Heart left ventricle (tissue), 16 donors: ENCODE data around the gene CCDC77. TPM values are rescaled to one million over a fixed set of nuclear protein-coding genes. Genes with fewer than 3 reads are reported as not detected.
A peak's percentile ranks its signal among the peaks of the same experiment; 100 is the strongest.

Experiments
- ATAC-seq, 4 donors: fragments of 200-7000 bp; cut with Tn5 transposase; one replicate each; pipeline ENCODE4 v1.9.1; 2020 to 2022; ENCODE audit warnings: moderate library complexity in 4 of 4, mild to moderate bottlenecking in 3 of 4, moderate number of reproducible peaks in 1 of 4
- DNase-seq, 5 donors: peaks; one replicate each; pipeline ENCODE4 v3.0.0-alpha.2; 2020
- H3K27ac ChIP-seq, 12 donors: fragments of 200-600 bp; sonication (generic) in 4 of 12; one replicate each; pipeline versions ENCODE4 v1.5.0 to v1.8.0; 2016 to 2022; ENCODE audit warnings: mild to moderate bottlenecking in 2 of 12
- H3K27me3 ChIP-seq, 9 donors: fragments of 200-600 bp; sonication (generic) in 2 of 9; one replicate each; pipeline versions ENCODE4 v1.5.1 to v1.8.0; 2016 to 2022; ENCODE audit warnings: mild to moderate bottlenecking in 3 of 9
- H3K36me3 ChIP-seq, 9 donors: fragments of 200-600 bp; sonication (generic) in 2 of 9; one replicate each; pipeline versions ENCODE4 v1.5.0 to v1.8.0; 2018 to 2022; ENCODE audit warnings: mild to moderate bottlenecking in 2 of 9
- H3K4me1 ChIP-seq, 12 donors: fragments of 200-600 bp; sonication (generic) in 4 of 12; one replicate each; pipeline versions ENCODE4 v1.5.0 to v1.8.0; 2016 to 2022; ENCODE audit warnings: mild to moderate bottlenecking in 3 of 12
- H3K4me3 ChIP-seq, 12 donors: fragments of 200-600 bp; sonication (generic) in 4 of 12; one replicate each; pipeline versions ENCODE4 v1.5.0 to v1.8.0; 2017 to 2022; ENCODE audit warnings: mild to moderate bottlenecking in 9 of 12, moderate library complexity in 4 of 12
- H3K9me3 ChIP-seq, 12 donors: fragments of 200-600 bp; sonication (generic) in 4 of 12; one replicate each; pipeline versions ENCODE4 v1.5.0 to v1.8.0; 2016 to 2022; ENCODE audit warnings: mild to moderate bottlenecking in 1 of 12
- POLR2A ChIP-seq, 2 donors: fragments of 450-650 bp; IDR thresholded peaks; one replicate each; pipeline ENCODE4 v1.6.1; 2017; ENCODE audit warnings: antibody characterized with exemption in 2 of 2, mild to moderate bottlenecking in 2 of 2, moderate library complexity in 2 of 2
- WGBS, 4 donors: extraction: QIAGEN DNeasy Blood & Tissue Kit in 2 of 4; methylation state at CpG; one replicate each; pipeline versions ENCODE4 v1.1.5 to v1.1.7; 2013 to 2018; 5-methylcytosine and 5-hydroxymethylcytosine counted together
- intact Hi-C, 10 donors: fragments of 100-400 bp; cut with DNase I; formaldehyde crosslinking; loops; one replicate each; pipeline versions ENCODE4 v1.11.1 to v1.14.2; 2022
- polyA plus RNA-seq, 2 donors: library from polyadenylated mRNA; stranded (reverse); fragments of 200-250 nt; gene quantifications; one replicate each; pipeline ENCODE4 v1.2.3, GENCODE V29; 2013
- total RNA-seq, 9 donors: library from RNA; depleted of rRNA in 2 of 9; stranded (reverse); fragments of >200 nt in 2 of 9; fragmentation: NEBNext Ultra II Directional in 3 of 9; extraction: Animal tissue kit (Norgen Biotek cat#: 25700) in 3 of 9; gene quantifications; one replicate each; pipeline versions ENCODE4 v1.1.0 to v1.2.4, GENCODE V29; 2016 to 2023
- TF ChIP-seq, protein P1 (sequence below), 12 donors: fragments of 200-600 bp; sonication (generic) in 4 of 12; IDR thresholded peaks; one replicate each; pipeline versions ENCODE4 v1.5.0 to v1.8.0; 2018 to 2022; ENCODE audit warnings: antibody characterized with exemption in 12 of 12, mild to moderate bottlenecking in 5 of 12
- donor health status: ischemic (EF 13 %, LVEDD 7.1; RV severe dilation, severe dysfunction).
- donor health status: healthy with polysubstance abuse.
- donor health status: DM: no; HTN: yes; CAD: no.
- donor health status: DM: no; HTN: no; CAD: no.
- donor health status: ischemic (EF 25% LVEDD 6.9; RV normal size, moderate dysfunction).
- donor health status: ischemic (EF 25% LVEDD 5.7; RV mildly dilated, moderate dysfunction).
- donor health status: healthy.
- donor health status: DM: yes; HTN: yes; CAD: no.
- donor health status: ischemic (EF 35%, LVEDD 5.7; RV mildly dilated, moderate dysfunction).
- donor health status: nonischemic (EF 11% LVEDD 7.7; RV severe dilation, severe dysfunction).
- donor health status: DM: yes; HTN: yes; CAD: no.
- donor health status: PGD.
- donor health status: ischemic (EF 29% LVEDD 5.4; RV normal size, mild dysfunction).
- donor health status: nonischemic (EF 23%, LVEDD 6.1; RV moderate dilation, normal function).

Gene CCDC77
- total and polyA plus RNA-seq, 11 donors, result 1.3 to 4.6 (median 2.9) TPM

DNA sequence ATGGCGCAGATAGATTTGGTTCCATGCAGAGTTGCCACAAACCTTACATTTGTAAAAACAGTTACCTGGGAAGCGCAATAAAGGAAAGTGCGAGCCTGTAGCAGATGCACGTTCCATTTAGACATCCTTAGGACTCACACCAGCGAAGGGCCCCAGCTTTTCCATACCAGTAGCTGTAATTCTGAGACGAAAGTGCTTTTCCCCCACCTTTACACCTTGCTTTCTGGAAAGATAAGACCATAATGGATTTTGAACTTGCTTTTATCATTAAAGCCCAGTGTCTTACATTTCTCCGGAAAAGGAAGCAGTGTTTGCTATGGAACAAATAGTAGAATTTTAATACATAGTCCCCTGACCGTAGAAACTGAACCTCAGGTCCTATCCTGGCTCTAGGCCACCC, 616 bp upstream of the CCDC77 start:
- Histone ChIP-seq H3K36me3 (no peaks in the 10 kb centered on the region), H3K9me3 (no peaks in the 10 kb centered on the region), H3K4me1 (peaks cover 0 to 17% (median 8%) of the 10 kb centered on the region in 12 donors), H3K4me3 (peak overlapping the region; percentile 5 to 83 (median 70)), H3K27ac (peak overlapping the region in 7 of 12 donors; percentile 11 to 82 (median 75)), H3K27me3 (no peaks in the 10 kb centered on the region)
- no peak for DNase-seq
- intact Hi-C loops, result no loop called here
- no peak for ATAC-seq
- no peak for TF ChIP-seq POLR2A (IDR thresholded peaks at IDR 0.05)
- TF ChIP-seq, protein P1, sequence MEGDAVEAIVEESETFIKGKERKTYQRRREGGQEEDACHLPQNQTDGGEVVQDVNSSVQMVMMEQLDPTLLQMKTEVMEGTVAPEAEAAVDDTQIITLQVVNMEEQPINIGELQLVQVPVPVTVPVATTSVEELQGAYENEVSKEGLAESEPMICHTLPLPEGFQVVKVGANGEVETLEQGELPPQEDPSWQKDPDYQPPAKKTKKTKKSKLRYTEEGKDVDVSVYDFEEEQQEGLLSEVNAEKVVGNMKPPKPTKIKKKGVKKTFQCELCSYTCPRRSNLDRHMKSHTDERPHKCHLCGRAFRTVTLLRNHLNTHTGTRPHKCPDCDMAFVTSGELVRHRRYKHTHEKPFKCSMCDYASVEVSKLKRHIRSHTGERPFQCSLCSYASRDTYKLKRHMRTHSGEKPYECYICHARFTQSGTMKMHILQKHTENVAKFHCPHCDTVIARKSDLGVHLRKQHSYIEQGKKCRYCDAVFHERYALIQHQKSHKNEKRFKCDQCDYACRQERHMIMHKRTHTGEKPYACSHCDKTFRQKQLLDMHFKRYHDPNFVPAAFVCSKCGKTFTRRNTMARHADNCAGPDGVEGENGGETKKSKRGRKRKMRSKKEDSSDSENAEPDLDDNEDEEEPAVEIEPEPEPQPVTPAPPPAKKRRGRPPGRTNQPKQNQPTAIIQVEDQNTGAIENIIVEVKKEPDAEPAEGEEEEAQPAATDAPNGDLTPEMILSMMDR (IDR thresholded peaks at IDR 0.05), result no peak
- 57 to 63% (median 60%) methylated on average over 8 of the region's 8 CpGs for WGBS, 4 donors

DNA sequence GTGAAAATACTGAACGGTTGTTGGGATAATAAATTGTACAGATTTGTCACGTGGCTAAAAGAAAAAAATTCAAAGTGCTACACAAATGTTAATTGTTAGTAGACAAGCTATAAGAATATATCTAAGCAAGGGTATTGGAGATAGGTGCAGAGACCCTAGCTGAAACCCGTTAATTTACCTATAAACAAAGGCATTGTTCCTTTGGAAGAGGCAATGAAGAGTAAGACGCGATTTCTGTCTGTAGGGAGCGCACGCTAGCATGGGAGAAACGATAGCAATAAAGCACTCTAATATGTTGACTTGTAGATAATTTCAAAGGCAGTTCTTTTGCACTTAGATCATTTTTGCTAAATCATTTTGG, 565 bp downstream of the CCDC77 start:
- intact Hi-C loops, result no loop called here
- peaks cover 0 to 3% (median 0%) of the 10 kb centered on the region in 9 donors for H3K36me3 ChIP-seq
- peak overlapping the region; percentile 59 to 83 (median 70) for H3K4me3 ChIP-seq
- 0 to 1% (median 0%) methylated on average over 8 of the region's 8 CpGs for WGBS, 4 donors
- H3K9me3 ChIP-seq, result no peaks in the 10 kb centered on the region
- peak overlapping the region in 9 of 12 donors; percentile 30 to 82 (median 74) for H3K27ac ChIP-seq
- H3K4me1 ChIP-seq, result peaks cover 0 to 17% (median 8%) of the 10 kb centered on the region in 12 donors
- H3K27me3 ChIP-seq, result no peaks in the 10 kb centered on the region
- TF ChIP-seq, protein P1 (IDR thresholded peaks at IDR 0.05), result no peak
- ATAC-seq, result no peak
- DNase-seq, result no peak

DNA sequence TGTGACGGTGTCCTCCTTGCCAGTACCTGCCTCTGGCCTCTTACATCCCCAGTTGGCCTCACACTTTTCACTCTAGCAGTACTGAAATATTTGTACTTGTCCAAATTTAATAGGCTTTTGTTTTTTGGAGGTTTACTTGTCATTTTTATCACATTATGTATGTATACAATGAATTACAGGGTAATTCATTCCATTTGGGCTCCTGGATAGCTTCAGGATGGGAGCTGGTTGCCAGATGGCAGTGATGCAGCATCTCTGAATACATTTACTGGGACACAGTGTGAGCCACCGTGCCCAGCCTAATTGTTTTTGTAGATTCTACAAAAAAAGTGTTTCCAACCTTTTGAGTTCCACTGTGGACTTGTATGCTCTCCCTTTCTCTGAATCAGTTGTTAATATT, 13.4 kb downstream of the CCDC77 start:
- ATAC-seq (no peak), DNase-seq (no peak)
- H3K27me3 ChIP-seq, result no peaks in the 10 kb centered on the region
- 83 to 98% (median 92%) methylated on average over 2 of the region's 2 CpGs for WGBS, 4 donors
- peaks cover 0 to 73% (median 55%) of the 10 kb centered on the region in 9 donors for H3K36me3 ChIP-seq
- H3K4me3 ChIP-seq, result no peak overlapping the region
- TF ChIP-seq, protein P1 (IDR thresholded peaks at IDR 0.05), result no peak
- no peak for TF ChIP-seq POLR2A (IDR thresholded peaks at IDR 0.05)
- intact Hi-C loops, result no loop called here
- H3K4me1 ChIP-seq, result no peaks in the 10 kb centered on the region
- no peaks in the 10 kb centered on the region for H3K9me3 ChIP-seq
- H3K27ac ChIP-seq, result no peak overlapping the region

DNA sequence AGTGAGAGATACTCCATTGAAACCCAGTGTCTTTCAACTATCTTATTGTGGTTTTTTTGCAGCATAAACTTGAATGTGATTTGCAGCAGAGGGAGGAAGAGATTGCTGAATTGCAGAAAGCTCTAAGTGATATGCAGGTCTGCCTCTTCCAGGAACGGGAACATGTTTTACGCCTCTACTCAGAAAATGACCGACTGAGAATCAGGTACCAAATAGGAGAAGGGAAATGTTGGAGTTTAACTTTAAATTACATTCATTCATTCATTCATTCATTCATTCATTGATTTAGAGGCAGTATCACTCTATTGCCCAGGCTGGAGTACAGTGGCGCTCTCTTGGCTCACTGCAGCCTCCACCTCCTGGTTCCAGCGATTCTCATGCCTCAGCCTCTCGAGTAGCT, 17.0 kb downstream of the CCDC77 start:
- no peak for DNase-seq
- no peak for TF ChIP-seq POLR2A (IDR thresholded peaks at IDR 0.05)
- TF ChIP-seq, protein P1 (IDR thresholded peaks at IDR 0.05), result no peak
- intact Hi-C loops, result no loop called here

More for the DNA sequence above, 17.0 kb downstream of the CCDC77 start:
- Histone ChIP-seq H3K9me3 (no peaks in the 10 kb centered on the region), H3K4me1 (no peaks in the 10 kb centered on the region), H3K4me3 (no peak overlapping the region), H3K27me3 (no peaks in the 10 kb centered on the region), H3K27ac (no peak overlapping the region), H3K36me3 (peaks cover 0 to 50% (median 38%) of the 10 kb centered on the region in 9 donors)
- ATAC-seq, result no peak
- WGBS, 4 donors, result 95 to 97% (median 96%) methylated on average over 6 of the region's 6 CpGs
